HG03558 (cell line): ENCODE results near the gene SCAMP5.

Source experiments
- ATAC-seq: cut with Tn5 transposase; IDR thresholded peaks from one replicate; pipeline ENCODE4 v1.9.1; 2021; ENCODE audit warnings: moderate number of reproducible peaks; ENCODE audit not compliant: unreplicated experiment; ENCODE audit errors: extremely low read depth

The SCAMP5 gene

DNA sequence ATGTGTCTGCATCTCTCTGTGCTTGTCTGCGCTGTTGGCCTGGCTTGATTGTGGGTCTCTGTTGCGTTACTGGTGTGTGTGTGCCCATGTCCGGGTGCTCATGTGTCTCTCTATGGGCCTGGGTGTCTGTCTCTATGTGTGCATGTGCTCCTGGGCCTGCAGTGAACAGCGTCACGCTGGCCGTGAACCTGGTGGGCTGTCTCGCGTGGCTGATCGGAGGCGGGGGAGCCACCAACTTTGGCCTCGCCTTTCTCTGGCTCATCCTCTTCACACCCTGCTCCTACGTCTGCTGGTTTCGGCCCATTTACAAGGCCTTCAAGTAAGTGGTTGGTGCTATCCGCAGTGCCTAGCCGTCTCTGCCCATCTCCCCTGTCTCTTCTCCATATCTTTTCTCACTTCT is 21.1 kb downstream of the SCAMP5 start:
- ATAC-seq, result no peak

DNA sequence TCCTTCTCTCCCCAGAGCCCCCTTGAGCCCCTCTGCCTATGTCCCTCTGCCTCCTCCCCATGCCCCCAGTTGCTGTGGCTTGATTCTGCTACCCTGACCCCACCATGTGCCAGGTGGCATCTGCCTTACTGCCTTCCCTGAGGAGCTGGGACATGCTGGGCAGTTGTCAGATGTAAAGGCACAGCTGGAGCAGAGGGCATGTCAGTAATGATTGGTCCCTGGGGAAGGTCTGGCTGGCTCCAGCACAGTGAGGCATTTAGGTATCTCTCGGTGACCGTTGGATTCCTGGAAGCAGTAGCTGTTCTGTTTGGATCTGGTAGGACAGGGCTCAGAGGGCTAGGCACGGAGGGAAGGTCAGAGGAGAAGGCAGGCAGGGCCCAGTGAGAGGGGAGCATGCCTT is 24.6 kb downstream of the SCAMP5 start:
- ATAC-seq, result no peak

DNA sequence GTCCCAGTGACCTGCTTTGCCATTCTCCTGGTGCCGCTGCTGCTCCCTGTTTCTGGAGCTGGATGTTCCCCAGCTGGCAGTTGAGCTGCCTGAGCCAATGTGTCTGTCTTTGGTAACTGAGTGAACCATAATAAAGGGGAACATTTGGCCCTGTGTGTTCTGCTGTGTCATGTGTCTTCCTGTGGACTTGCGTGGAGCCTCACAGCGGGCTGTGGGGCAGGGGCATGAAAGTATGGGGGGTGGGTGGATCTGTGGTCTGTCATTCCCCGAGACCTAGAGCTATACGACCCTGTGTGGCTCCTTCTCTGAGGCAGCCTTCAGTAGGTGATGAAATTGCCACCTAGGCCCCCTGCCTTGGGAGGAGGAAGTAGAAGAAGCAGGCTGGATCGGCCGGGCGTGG is 26.0 kb downstream of the SCAMP5 start:
- ATAC-seq, result no peak

DNA sequence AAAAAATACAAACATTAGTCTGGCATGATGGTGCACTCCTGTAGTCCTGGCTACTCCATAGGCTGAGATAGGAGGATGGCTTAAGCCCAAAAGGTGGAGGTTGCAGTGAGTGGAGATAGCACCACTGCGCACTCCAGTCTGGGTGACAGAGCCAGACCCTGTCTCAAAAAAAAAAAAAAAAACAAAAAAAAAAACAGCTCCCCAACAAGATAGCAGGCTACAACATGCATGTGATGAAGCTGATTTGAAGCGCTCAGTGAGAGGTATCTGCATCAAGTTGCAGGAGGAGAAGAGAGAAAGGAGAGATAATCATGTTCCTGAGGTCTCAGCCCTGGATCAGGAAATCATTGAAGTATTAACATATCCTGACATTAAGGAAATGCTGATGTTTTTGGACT is 27.4 kb downstream of the SCAMP5 start:
- ATAC-seq, result no peak

DNA sequence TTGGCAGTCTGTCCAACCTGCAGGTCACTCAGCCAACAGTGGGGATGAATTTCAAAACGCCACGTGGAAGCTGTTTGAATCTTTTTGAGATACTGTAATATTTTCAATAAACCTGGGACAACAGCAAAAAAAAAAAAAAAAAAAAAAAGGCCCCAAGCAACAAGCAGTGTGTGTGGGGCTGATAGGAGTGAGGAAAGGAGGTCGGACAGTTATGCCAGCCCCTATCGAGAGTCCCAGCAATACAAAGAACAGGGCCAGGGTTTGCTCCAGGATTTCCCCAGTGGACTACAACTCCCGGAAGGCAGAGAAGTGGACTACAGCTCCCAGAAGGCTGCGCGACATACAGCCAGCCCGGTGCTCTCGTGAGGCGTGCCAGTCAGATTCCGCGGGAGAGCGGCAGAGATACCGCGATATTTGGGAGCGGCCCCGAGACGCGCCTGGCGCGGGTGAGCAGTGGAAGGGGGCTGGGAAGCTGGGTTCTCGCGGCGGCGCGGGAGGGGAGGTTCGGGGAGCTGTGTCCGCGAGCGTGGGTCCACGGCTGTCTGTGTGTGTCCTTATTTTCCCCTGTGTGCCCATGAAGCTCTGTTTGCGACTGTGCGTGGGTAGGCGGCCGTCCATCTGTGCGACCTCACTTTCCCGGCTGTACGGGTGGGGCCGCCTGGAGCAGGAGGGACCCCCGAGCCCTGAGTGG is 28.0 kb downstream of the SCAMP5 start, which contains the start of gene PPCDC:
TSS of gene PPCDC (plus strand) at position 410 of the 691 bp plus-strand sequence. CDS start 4,729 bp downstream, outside the sequence.
- ATAC-seq, result peak; percentile 93

DNA sequence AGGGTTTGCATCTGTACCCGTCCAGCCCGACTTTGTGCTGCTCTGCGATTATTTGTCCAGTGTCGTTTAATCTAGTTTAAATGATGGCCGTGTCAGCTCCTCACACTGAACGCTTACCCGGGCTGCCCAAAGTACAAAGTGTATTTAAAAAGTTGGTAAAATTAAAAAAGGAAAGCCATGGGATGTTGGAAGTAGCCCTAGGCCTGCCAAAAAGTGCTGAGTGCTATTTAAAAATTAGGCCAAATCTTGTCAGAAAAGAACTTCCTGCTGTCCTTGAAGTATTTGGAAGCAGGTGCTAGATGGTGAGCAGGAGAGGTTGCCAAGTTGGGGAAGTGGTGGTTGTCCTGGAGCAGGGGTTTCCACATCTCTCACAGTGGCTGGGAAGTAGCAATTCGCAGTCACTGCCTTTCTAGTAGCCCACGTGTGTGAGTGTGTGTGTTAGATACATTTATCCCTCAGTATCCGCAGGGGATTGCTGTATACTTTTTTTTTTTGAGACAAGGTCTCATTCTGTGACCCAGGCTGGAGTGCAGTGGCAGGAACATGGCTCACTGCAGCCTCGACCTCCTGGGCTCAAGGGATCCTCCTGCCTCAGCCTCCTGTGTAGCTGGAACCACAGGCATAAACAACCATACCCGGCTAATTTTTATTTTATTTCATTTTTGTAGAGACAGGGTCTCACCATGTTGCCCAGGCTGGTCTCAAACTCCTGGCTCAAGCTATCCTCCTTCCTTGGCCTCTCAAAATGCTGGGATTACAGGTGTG is 28.7 kb downstream of the SCAMP5 start:
- no peak for ATAC-seq

DNA sequence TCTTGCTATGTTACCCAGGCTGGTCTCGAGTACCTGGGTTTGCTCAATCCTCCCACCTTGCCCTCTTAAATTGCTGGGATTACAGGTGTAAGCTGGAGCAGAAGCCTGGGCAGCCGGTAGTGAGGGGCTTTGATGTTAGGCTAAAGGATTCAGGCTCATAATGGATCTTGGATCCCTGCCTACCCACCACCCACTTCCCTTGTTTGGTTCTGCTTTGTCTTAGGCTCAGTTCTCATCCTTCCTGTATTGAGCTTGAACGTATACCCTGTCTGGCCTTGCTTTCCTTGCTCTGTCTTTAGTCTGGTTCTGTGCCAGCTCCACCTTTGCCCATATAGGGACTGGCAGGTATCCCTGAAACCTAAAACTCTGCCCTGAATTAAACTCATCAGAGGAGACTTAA is 29.7 kb downstream of the SCAMP5 start:
- no peak for ATAC-seq

DNA sequence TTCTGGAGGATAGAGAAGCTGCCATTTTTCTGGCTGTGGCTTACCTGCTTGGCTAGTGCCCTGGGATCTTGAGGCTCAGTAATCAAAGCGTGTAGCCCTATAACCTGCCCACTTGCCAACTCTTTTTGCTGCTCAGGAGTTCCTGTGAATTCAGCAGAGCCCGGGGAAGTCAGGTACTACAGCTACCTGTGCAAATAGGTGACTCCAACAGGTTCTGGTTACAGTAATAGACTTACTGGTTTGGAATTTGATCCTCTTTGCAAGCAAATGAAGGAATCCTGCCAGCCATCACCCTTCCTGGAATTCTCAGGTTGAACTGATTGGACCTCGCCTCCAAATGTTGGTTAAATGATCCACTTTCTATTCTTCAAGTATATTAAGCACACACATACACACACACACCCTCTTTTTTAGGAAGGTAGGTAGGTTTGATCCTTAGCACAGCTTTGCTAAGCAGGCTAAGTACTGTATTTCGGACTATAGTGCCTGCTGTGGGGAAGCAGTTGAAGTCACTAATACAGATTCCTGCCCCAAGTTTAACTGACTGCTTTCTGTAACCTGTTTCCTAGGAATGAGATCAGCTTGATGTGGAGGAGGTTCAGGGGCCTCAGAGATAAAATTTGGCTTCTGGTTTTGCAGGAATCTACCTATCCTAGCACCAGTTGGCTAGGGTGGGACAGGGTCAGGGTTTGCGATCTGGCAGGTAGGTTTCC is 30.3 kb downstream of the SCAMP5 start:
- ATAC-seq, result no peak

DNA sequence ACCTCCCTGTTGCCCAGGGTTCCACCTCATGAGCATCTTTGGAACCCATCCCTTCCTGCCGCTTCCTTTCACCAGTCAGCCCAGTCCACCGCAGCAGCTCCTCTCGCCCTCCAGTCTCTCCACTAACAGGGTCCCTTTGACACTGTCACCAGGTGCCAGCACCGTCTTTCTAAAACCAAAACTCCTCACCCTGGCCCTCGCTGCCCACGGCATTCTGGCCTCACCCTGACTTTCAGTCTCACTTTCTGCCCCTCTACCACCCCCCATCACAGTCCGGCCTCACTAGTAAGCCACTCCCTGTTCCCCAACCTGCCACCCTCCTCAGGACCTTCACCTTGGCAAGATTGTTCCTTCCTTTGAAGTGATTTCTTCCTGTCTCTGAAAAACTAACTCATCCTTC is 32.2 kb downstream of the SCAMP5 start:
- ATAC-seq, result no peak

DNA sequence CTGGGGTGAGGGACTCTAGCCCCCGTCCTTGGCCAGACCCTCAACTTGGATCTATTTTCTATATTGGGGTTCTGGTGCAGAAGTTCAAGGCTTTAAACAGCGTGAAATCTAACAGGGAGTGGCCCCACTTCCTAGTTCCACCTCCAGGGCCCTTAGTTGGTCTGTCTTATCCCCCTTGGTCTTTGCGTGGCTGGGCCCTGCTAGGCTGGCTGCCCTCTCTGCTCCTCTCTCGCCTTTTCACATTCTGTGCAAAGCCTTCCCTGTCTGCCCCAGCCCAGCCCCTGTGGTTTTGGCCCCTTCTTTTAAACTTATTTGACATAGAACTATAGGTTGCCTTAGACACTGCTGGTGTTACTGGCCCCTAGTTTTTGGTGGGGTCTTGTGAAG is 33.6 kb downstream of the SCAMP5 start:
- no peak for ATAC-seq

DNA sequence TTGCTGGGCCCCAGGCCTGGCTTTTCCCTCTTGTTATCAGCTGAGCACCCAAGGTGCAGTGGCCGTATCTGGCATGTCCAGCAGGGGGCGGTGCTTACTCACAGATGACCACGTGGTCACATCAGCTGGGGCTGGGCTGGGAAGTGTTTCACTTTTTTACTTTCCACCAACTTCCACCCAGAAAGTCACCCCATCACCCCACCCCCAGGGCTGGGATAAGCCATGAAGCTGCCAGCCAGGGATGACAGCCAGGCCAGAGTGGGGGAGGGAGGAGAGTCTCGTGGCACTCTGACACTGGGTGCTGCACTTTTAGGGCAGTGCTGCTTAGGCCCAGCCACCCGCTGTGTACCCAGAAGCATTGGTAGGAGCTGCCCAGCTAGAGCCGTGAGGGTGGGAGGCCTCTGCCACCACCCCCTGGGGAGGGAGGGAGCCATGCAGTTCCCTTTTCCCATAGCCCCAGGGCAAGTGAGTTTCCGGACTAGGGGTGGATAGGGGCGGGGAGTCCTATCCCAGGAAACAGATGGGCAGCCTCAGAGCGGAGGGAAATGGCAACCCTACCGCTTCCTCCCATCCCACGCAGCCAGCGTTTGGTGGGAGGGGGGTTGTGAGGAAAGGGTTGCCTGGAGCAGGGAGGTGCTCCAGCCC is 34.1 kb downstream of the SCAMP5 start:
- no peak for ATAC-seq

DNA sequence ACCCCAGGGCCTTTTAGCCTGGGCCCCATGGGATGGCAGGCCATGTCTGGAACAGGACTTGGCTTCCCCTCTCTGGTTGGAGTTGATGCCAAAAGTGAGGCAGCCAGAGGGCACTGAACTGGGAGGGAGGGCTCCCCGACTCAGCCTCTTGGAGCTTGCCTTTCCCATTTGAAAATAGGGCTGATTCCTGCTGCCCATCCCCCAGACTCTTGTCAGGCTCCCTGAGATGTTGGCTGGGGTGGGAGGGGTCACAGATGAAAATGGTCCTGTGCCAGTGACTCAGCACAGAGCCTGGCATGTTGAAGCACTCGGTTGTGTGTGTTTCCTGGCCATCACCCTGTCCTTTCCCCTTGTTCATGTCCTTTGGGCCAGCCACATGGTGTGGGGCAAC is 34.7 kb downstream of the SCAMP5 start:
- no peak for ATAC-seq

DNA sequence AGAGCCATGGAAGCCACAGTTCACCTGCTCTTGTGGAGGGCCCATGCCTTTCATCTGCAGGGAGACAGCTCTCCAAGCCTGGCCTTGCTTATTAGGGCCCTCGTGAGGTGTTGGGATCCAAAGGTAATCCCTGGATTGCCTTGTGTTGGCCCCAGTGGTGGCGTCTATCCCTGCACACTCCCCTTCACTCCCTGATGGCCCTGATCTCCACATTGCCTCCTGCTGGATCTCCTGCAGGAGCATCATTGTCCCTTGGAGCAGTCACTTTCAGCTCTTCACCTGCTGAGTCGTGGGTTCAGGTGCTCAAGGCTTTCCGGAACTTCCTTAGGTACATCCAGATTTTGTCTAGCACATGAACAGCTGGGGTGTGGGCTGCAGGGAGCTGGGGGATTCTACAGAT is 35.1 kb downstream of the SCAMP5 start:
- ATAC-seq, result no peak

DNA sequence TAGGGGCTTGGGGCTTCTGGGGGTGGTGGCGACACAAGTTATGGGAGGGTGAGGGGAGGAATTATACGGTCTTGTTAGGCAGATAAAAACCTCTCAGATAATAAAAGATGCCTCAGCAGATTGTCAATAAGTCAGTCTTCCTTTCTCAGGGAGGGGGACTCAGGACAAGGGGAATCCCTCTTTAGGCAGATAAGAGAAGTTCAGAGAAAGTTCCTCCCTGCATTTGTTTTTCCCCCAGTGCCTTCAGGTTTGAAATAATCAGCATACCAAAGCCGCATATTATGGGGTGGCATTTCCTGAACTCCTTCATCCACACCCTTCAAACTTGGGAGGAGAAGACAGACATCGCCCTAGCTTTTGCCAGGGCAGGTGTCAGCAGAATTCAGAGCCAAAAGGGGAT is 36.5 kb downstream of the SCAMP5 start:
- no peak for ATAC-seq

DNA sequence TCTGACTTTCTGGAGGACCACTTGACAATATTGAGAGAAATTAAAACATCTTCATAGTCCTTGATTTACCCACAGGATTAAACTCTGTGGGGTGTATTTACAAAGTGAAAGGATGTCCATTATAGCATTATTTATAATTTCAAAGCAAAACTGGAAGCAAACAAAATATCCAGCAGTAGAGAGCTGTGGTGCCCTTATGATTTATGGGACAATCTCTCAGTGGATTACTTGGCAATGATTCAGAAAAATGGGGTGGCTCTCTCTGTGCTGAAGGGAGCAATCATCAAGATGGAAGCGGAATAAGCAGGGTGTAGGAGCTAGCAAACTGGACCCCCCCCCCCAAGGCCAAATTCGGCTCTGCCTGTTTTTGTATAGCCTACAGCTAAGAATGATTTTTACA is 37.0 kb downstream of the SCAMP5 start:
- ATAC-seq, result no peak

DNA sequence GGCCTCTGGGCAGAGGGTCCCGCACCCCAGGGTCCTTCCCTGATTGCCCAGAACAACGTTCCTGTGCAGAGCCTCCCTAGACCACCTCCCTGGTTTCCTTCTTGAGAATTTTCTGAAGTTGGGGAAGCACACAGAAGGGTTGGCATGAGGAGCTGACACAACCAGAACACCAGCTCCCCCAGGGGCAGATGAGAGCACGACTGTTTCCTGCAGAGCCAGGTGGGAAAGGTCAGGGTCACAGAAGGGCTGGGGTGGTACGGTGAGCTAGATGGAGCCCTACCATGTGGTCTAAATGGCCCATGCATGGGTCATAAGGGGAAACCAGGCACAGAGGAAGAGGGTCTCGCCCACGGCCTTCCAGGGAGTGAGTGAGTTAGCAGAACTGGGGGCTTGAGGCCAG is 38.4 kb downstream of the SCAMP5 start:
- ATAC-seq, result no peak

DNA sequence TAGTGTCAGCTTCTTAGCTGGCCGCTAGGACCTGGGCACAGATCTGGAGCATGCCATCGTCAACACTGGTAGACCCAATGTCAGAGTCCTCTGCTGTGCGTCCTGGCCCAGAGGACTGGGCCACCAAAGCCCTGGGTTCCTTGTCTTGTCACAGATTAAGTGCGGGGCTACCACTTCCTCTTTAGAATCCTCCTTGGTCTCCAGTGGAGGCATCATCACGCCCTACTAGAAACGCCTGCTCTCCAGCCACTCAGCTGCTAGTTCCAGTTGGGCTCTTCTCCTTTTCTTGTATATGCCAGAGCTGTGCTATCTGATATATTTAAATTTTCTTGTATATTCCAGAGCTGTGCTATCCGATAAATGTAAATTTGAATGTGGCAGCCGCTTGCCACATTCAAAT is 39.3 kb downstream of the SCAMP5 start:
- ATAC-seq, result no peak

DNA sequence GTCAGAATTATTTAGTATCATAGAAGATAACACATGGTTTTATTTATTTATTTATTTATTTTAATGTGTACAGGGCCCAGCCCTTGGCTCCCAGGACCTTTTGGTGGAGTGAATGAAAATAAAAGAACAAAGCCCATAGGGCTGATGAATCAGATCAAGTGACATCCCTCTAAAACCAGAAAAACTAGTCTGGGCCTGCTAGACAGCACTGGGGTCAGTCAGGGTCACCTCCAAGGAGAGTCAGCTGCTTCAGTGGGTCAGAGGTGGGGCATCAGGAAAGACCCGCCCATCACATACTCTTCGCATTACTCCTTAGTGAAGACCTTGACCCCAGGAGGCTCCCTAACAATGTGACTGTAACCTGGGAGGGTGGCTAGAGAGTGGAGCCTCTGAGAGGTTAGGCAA is 40.9 kb downstream of the SCAMP5 start:
- no peak for ATAC-seq

DNA sequence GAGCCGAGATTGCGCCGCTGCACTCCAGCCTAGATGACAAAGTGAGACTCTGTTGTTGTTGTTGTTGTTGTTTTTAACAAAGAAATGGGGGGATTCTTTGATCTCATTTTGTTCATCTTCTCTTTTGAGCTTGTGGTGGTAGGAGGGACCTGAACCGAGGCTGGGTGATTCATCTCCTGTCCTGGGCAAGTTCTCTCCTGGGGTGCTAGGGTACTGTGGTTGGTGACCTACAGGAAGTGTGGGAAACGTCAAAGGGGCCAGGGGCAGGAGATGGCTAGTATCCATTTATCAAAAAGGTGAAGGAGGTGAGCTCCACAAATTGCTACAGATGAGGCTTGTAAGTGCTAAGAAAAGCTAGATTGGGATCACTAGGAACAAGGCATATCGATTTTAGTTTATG is 42.3 kb downstream of the SCAMP5 start:
- no peak for ATAC-seq

DNA sequence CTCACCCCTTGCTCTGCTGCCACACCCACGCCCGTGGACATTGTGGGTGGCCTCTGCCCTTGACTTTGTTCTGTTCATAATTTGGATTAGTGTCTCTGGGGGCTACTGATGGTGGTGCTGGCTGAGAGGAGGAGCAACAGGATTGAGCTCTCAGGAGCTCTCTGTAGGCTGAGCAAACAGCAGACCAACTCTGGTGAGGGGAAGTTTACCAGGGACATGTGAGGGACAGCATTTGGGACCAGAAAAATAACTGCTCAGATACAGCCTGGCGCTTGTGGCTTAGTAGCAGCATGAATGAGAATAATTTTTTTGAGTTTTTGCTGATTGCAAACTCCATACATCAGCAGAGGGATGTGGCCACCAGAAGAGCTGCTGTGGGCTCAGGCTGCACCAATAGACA is 42.9 kb downstream of the SCAMP5 start:
- ATAC-seq, result no peak
